ENCODE measurements around the gene SORCS3.

DNA sequence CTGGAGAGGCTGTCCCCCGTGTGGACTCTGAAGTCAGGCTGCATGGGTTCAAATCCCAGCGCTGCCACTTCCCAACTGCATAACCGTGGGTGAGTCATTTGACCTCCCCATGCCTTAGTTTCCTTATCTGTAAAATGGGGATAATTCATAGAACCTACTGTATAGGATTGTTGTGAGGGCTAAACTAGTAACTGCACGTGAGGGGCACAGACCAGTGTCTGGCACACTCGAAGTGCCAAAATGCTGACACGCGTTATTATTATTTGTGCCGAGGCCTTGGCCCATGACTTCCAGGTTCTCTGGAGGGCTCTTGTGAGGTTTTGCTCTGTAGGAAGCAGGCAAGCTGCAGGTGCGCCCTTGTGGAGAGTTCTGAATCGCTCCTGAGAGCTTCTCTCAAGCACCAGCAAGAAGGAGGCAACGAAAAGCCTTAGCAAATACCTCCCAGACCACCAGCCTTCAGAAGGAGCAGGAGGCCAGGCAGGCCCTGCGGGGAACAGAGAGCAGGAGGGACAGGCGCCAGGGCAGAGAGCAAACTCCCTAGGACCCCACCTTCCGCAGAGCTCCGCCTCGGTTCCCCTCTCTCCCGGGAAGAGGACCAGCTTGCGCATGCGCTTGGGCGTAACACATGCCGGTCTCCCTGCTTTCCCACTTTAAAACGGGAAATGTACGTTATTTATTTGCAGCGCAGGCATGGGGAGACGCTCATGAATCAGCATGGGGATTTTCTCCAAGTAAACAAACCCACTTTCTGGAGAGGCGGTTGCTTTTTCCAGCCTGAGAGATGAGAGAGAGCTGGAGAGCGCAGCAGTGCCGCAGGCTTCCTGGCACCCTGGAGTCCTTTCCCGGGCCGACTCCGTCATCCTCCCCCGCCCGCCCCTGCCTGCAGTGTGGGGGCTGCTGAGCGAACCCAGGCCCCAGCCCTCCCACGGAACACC, 39.6 kb downstream of the SORCS3 start:
- TF ChIP-seq, protein P1, sequence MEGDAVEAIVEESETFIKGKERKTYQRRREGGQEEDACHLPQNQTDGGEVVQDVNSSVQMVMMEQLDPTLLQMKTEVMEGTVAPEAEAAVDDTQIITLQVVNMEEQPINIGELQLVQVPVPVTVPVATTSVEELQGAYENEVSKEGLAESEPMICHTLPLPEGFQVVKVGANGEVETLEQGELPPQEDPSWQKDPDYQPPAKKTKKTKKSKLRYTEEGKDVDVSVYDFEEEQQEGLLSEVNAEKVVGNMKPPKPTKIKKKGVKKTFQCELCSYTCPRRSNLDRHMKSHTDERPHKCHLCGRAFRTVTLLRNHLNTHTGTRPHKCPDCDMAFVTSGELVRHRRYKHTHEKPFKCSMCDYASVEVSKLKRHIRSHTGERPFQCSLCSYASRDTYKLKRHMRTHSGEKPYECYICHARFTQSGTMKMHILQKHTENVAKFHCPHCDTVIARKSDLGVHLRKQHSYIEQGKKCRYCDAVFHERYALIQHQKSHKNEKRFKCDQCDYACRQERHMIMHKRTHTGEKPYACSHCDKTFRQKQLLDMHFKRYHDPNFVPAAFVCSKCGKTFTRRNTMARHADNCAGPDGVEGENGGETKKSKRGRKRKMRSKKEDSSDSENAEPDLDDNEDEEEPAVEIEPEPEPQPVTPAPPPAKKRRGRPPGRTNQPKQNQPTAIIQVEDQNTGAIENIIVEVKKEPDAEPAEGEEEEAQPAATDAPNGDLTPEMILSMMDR (IDR thresholded peaks at IDR 0.05; ENCODE audit: borderline replicate concordance, extremely low read depth, low read length, poor library complexity, severe bottlenecking): no peak
- no peak for TF ChIP-seq EZH2 (IDR thresholded peaks at IDR 0.05; ENCODE audit: borderline replicate concordance, low read depth, low read length, severe bottlenecking)
